Measurements from ENCODE around the gene GSX2. TPM values are rescaled to one million over a fixed set of nuclear protein-coding genes. Genes with fewer than 3 reads are reported as not detected.

The GSX2 gene
- total and polyA plus RNA-seq, 2 of the 13 experiments (the other 11 are each of a cell fraction or from before 2014, with no cell fraction given): not detected

DNA sequence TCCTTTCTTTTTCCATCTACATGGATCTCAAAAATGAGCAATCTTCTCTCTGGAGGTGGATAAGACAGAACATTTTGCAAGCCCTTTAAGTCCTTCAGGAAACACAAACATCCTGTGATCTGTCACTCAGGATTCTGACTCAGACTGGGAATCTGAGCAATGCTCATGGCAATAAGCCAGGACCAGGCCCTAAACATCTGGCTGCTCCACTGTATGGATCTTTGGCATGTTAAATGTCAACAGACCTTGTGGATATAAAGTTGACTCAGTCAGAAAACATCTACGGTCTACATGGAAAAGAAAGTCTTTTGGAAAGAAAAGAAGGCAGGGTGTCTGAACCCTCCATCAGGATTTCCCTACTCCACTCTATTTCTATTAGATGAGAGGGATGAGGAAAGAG lies 17.8 kb upstream of the GSX2 start (continued):
- peak; percentile 61; the same call in 1 of the 2 replicates for TF ChIP-seq CEBPG (CRISPR knock-in tag; IDR thresholded peaks at IDR 0.05)
- TF ChIP-seq NR2F1 (CRISPR knock-in tag; IDR thresholded peaks at IDR 0.05): 0 out of 4 replicates have a peak, but pooled peaks of 1 of the 2 experiments have one; percentile 16
- 0 out of 2 replicates have a peak, but pooled peaks have one; percentile 30 for TF ChIP-seq SPEN (CRISPR knock-in tag; IDR thresholded peaks at IDR 0.05; ENCODE audit: low read depth)
- TF ChIP-seq KMT2A (CRISPR knock-in tag; IDR thresholded peaks at IDR 0.05): no peak
- TF ChIP-seq SALL2 (CRISPR knock-in tag; IDR thresholded peaks at IDR 0.05): no peak
- peak; percentile 66; the same call in 1 of the 2 replicates for TF ChIP-seq PITX1 (CRISPR knock-in tag; IDR thresholded peaks at IDR 0.05)
- TF ChIP-seq, protein P1, sequence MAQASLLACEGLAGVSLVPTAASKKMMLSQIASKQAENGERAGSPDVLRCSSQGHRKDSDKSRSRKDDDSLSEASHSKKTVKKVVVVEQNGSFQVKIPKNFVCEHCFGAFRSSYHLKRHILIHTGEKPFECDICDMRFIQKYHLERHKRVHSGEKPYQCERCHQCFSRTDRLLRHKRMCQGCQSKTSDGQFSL (CRISPR knock-in tag; IDR thresholded peaks at IDR 0.05): no peak
- TF ChIP-seq ZNF772 (CRISPR knock-in tag; IDR thresholded peaks at IDR 0.05): no peak
- no peak for TF ChIP-seq SOX6 (IDR thresholded peaks at IDR 0.05)
- peak; percentile 81 for TF ChIP-seq SOX6 (CRISPR knock-in tag; IDR thresholded peaks at IDR 0.05)
- TF ChIP-seq SOX13 (IDR thresholded peaks at IDR 0.05): no peak; the same call in 1 of the 2 replicates
- peak in 1 of 2 experiments; percentile 84; a peak in 1 of 4 replicates for TF ChIP-seq SOX13 (CRISPR knock-in tag; conservative IDR thresholded peaks at IDR 0.05 in 1 of 2, IDR thresholded peaks at IDR 0.05 in 1 of 2)
- TF ChIP-seq, protein P2, sequence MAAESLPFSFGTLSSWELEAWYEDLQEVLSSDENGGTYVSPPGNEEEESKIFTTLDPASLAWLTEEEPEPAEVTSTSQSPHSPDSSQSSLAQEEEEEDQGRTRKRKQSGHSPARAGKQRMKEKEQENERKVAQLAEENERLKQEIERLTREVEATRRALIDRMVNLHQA (CRISPR knock-in tag; IDR thresholded peaks at IDR 0.05): no peak
- TF ChIP-seq, protein P3, sequence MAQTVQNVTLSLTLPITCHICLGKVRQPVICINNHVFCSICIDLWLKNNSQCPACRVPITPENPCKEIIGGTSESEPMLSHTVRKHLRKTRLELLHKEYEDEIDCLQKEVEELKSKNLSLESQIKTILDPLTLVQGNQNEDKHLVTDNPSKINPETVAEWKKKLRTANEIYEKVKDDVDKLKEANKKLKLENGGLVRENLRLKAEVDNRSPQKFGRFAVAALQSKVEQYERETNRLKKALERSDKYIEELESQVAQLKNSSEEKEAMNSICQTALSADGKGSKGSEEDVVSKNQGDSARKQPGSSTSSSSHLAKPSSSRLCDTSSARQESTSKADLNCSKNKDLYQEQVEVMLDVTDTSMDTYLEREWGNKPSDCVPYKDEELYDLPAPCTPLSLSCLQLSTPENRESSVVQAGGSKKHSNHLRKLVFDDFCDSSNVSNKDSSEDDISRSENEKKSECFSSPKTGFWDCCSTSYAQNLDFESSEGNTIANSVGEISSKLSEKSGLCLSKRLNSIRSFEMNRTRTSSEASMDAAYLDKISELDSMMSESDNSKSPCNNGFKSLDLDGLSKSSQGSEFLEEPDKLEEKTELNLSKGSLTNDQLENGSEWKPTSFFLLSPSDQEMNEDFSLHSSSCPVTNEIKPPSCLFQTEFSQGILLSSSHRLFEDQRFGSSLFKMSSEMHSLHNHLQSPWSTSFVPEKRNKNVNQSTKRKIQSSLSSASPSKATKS (CRISPR knock-in tag; IDR thresholded peaks at IDR 0.05): no peak
- TF ChIP-seq, protein P4, sequence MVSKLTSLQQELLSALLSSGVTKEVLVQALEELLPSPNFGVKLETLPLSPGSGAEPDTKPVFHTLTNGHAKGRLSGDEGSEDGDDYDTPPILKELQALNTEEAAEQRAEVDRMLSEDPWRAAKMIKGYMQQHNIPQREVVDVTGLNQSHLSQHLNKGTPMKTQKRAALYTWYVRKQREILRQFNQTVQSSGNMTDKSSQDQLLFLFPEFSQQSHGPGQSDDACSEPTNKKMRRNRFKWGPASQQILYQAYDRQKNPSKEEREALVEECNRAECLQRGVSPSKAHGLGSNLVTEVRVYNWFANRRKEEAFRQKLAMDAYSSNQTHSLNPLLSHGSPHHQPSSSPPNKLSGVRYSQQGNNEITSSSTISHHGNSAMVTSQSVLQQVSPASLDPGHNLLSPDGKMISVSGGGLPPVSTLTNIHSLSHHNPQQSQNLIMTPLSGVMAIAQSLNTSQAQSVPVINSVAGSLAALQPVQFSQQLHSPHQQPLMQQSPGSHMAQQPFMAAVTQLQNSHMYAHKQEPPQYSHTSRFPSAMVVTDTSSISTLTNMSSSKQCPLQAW (CRISPR knock-in tag; IDR thresholded peaks at IDR 0.05): peak; percentile 53; the same call in 1 of the 2 replicates
- TF ChIP-seq, protein P5, sequence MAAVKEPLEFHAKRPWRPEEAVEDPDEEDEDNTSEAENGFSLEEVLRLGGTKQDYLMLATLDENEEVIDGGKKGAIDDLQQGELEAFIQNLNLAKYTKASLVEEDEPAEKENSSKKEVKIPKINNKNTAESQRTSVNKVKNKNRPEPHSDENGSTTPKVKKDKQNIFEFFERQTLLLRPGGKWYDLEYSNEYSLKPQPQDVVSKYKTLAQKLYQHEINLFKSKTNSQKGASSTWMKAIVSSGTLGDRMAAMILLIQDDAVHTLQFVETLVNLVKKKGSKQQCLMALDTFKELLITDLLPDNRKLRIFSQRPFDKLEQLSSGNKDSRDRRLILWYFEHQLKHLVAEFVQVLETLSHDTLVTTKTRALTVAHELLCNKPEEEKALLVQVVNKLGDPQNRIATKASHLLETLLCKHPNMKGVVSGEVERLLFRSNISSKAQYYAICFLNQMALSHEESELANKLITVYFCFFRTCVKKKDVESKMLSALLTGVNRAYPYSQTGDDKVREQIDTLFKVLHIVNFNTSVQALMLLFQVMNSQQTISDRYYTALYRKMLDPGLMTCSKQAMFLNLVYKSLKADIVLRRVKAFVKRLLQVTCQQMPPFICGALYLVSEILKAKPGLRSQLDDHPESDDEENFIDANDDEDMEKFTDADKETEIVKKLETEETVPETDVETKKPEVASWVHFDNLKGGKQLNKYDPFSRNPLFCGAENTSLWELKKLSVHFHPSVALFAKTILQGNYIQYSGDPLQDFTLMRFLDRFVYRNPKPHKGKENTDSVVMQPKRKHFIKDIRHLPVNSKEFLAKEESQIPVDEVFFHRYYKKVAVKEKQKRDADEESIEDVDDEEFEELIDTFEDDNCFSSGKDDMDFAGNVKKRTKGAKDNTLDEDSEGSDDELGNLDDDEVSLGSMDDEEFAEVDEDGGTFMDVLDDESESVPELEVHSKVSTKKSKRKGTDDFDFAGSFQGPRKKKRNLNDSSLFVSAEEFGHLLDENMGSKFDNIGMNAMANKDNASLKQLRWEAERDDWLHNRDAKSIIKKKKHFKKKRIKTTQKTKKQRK (IDR thresholded peaks at IDR 0.05; ENCODE audit: low read length): no peak
- TF ChIP-seq KLF11 (CRISPR knock-in tag; IDR thresholded peaks at IDR 0.05): no peak
- TF ChIP-seq ZNF891 (CRISPR knock-in tag; IDR thresholded peaks at IDR 0.05): no peak
- no peak; the same call in 1 of the 2 replicates for TF ChIP-seq RXRA (CRISPR knock-in tag; IDR thresholded peaks at IDR 0.05)
- no peak for TF ChIP-seq YEATS4 (CRISPR knock-in tag; IDR thresholded peaks at IDR 0.05; ENCODE audit: borderline replicate concordance)
- no peak for TF ChIP-seq RARG (CRISPR knock-in tag; IDR thresholded peaks at IDR 0.05; ENCODE audit: low read depth)
- no peak for TF ChIP-seq ZBTB8A (CRISPR knock-in tag; IDR thresholded peaks at IDR 0.05; ENCODE audit: borderline replicate concordance, low read depth)
- no peak for TF ChIP-seq MYC (CRISPR knock-in tag; IDR thresholded peaks at IDR 0.05; ENCODE audit: borderline replicate concordance)
- TF ChIP-seq ZNF484 (CRISPR knock-in tag; IDR thresholded peaks at IDR 0.05; ENCODE audit: borderline replicate concordance, low read depth): no peak

Data from HepG2 (cell line).